ENCODE measurements around the gene LMBR1. TPM values are rescaled to one million over a fixed set of nuclear protein-coding genes. Genes with fewer than 3 reads are reported as not detected.

LMBR1 gene
- total and polyA plus RNA-seq, 4 donors, result 11.2 to 35.7 (median 17.9) TPM

DNA sequence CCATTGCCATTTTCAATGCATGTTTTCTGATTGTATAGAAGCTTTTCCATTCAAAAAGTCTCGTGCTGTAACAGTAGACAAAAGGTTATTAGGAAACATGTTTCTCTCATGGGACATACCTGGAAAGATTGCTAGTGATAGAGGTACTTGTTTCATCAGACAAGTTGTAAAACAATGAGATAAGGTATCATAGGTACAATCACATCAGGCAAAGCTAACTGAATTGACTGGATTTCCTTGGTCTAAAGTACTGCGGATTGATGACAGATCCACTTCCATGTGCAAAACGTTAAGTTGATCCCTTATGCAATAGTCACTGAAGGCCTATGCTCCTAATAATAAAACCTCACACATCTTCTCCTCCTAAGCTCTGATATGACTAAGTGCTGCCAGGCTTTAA lies 258.9 kb downstream of the LMBR1 start:
- 65% methylated on average over 3 of the region's 3 CpGs for WGBS
- Histone ChIP-seq H3K4me3 (ENCODE audit: low read depth in 1 of 3, low read length in 3 of 3) (no peak overlapping the region), H3K27ac (ENCODE audit: low read depth in 1 of 2, low read length in 2 of 2) (no peak overlapping the region), H3K9me3 (ENCODE audit: control insufficient read depth in 4 of 4, low read length in 3 of 4) (no peaks in the 10 kb centered on the region), H3K27me3 (ENCODE audit: control insufficient read depth in 4 of 4, insufficient read depth in 4 of 4, low read length in 3 of 4) (no peaks in the 10 kb centered on the region), H3K4me1 (ENCODE audit: control insufficient read depth in 4 of 4, insufficient read depth in 4 of 4, low read length in 3 of 4) (peaks cover 0 to 4% (median 0%) of the 10 kb centered on the region in 4 donors), H3K36me3 (ENCODE audit: control insufficient read depth in 4 of 4, insufficient read depth in 3 of 4, low read depth in 1 of 4, low read length in 3 of 4) (no peaks in the 10 kb centered on the region), H3K9ac (ENCODE audit: low read depth in 1 of 2, low read length in 2 of 2) (no peak overlapping the region)
- TF ChIP-seq ZBTB33 (IDR thresholded peaks at IDR 0.05) (no peak), NR2F2 (IDR thresholded peaks at IDR 0.05) (no peak), JUND (IDR thresholded peaks at IDR 0.05) (no peak), FOXA2 (IDR thresholded peaks at IDR 0.05) (no peak), TAF1 (conservative IDR thresholded peaks at IDR 0.05) (no peak), GABPA (IDR thresholded peaks at IDR 0.05 in 1 of 2, conservative IDR thresholded peaks at IDR 0.05 in 1 of 2) (no peak), SP1 (IDR thresholded peaks at IDR 0.05) (no peak), YY1 (IDR thresholded peaks at IDR 0.05) (no peak)
- TF ChIP-seq, protein P1, sequence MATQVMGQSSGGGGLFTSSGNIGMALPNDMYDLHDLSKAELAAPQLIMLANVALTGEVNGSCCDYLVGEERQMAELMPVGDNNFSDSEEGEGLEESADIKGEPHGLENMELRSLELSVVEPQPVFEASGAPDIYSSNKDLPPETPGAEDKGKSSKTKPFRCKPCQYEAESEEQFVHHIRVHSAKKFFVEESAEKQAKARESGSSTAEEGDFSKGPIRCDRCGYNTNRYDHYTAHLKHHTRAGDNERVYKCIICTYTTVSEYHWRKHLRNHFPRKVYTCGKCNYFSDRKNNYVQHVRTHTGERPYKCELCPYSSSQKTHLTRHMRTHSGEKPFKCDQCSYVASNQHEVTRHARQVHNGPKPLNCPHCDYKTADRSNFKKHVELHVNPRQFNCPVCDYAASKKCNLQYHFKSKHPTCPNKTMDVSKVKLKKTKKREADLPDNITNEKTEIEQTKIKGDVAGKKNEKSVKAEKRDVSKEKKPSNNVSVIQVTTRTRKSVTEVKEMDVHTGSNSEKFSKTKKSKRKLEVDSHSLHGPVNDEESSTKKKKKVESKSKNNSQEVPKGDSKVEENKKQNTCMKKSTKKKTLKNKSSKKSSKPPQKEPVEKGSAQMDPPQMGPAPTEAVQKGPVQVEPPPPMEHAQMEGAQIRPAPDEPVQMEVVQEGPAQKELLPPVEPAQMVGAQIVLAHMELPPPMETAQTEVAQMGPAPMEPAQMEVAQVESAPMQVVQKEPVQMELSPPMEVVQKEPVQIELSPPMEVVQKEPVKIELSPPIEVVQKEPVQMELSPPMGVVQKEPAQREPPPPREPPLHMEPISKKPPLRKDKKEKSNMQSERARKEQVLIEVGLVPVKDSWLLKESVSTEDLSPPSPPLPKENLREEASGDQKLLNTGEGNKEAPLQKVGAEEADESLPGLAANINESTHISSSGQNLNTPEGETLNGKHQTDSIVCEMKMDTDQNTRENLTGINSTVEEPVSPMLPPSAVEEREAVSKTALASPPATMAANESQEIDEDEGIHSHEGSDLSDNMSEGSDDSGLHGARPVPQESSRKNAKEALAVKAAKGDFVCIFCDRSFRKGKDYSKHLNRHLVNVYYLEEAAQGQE (IDR thresholded peaks at IDR 0.05), result no peak
- no peak for DNase-seq (ENCODE audit: low spot score)

GRCh38 chr7:156629873-156630272 lies 263.1 kb downstream of the LMBR1 start:
- no peak for DNase-seq (ENCODE audit: low spot score)
- Histone ChIP-seq H3K4me3 (ENCODE audit: low read depth in 1 of 3, low read length in 3 of 3) (no peak overlapping the region), H3K27ac (ENCODE audit: low read depth in 1 of 2, low read length in 2 of 2) (no peak overlapping the region), H3K9ac (ENCODE audit: low read depth in 1 of 2, low read length in 2 of 2) (no peak overlapping the region), H3K4me1 (ENCODE audit: control insufficient read depth in 4 of 4, insufficient read depth in 4 of 4, low read length in 3 of 4) (peaks cover 3 to 10% (median 4%) of the 10 kb centered on the region in 4 donors), H3K9me3 (ENCODE audit: control insufficient read depth in 4 of 4, low read length in 3 of 4) (peaks cover 0 to 3% (median 0%) of the 10 kb centered on the region in 4 donors), H3K27me3 (ENCODE audit: control insufficient read depth in 4 of 4, insufficient read depth in 4 of 4, low read length in 3 of 4) (no peaks in the 10 kb centered on the region), H3K36me3 (ENCODE audit: control insufficient read depth in 4 of 4, insufficient read depth in 3 of 4, low read depth in 1 of 4, low read length in 3 of 4) (no peaks in the 10 kb centered on the region)
- TF ChIP-seq, protein P1 (IDR thresholded peaks at IDR 0.05), result no peak
- TF ChIP-seq RXRA (IDR thresholded peaks at IDR 0.05) (no peak), FOXA1 (IDR thresholded peaks at IDR 0.05) (no peak), JUND (IDR thresholded peaks at IDR 0.05) (no peak), NR2F2 (IDR thresholded peaks at IDR 0.05) (no peak), HNF4G (IDR thresholded peaks at IDR 0.05) (no peak), FOXA2 (IDR thresholded peaks at IDR 0.05) (no peak), YY1 (IDR thresholded peaks at IDR 0.05) (no peak), TAF1 (conservative IDR thresholded peaks at IDR 0.05) (no peak), GABPA (IDR thresholded peaks at IDR 0.05 in 1 of 2, conservative IDR thresholded peaks at IDR 0.05 in 1 of 2) (no peak), EGR1 (IDR thresholded peaks at IDR 0.05; ENCODE audit: low read depth in 2 of 2) (no peak), ZBTB33 (IDR thresholded peaks at IDR 0.05) (no peak), RAD21 (IDR thresholded peaks at IDR 0.05) (no peak)
- TF ChIP-seq, protein P2, sequence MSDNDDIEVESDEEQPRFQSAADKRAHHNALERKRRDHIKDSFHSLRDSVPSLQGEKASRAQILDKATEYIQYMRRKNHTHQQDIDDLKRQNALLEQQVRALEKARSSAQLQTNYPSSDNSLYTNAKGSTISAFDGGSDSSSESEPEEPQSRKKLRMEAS (IDR thresholded peaks at IDR 0.05), result no peak
- WGBS, result 97% methylated on average over 2 of the region's 2 CpGs
